NCI-H1048 (cell line): Measurements from ENCODE around the gene CTNNA2.

Experiments used
- DNase-seq: peaks from one replicate; lab custom pipeline; 2025; lab: John Stamatoyannopoulos, UW

The CTNNA2 gene

GRCh38 chr2:79789811-79790210 is 277.0 kb downstream of the CTNNA2 start:
- DNase-seq = no peak

- DNase-seq = no peak
Measured at GRCh38 chr2:79792090-79792489, 279.2 kb downstream of the CTNNA2 start.

- DNase-seq = no peak
Measured at GRCh38 chr2:79793006-79793405, 280.2 kb downstream of the CTNNA2 start.

GRCh38 chr2:79796641-79797040 is 283.8 kb downstream of the CTNNA2 start:
- no peak for DNase-seq

GRCh38 chr2:79798776-79799175 is 285.9 kb downstream of the CTNNA2 start:
- no peak for DNase-seq

GRCh38 chr2:79799729-79800128 is 286.9 kb downstream of the CTNNA2 start:
- DNase-seq = no peak

GRCh38 chr2:79801082-79801481 is 288.2 kb downstream of the CTNNA2 start:
- DNase-seq = no peak

GRCh38 chr2:79817288-79817687 is 304.4 kb downstream of the CTNNA2 start:
- DNase-seq = no peak

- no peak for DNase-seq
Measured at GRCh38 chr2:79820281-79820680, 307.4 kb downstream of the CTNNA2 start.

GRCh38 chr2:79822136-79822535 is 309.3 kb downstream of the CTNNA2 start:
- no peak for DNase-seq

GRCh38 chr2:79824086-79824786 is 311.4 kb downstream of the CTNNA2 start:
- no peak for DNase-seq

- no peak for DNase-seq
Measured at GRCh38 chr2:79827881-79828280, 315.0 kb downstream of the CTNNA2 start.

- DNase-seq = no peak
Measured at GRCh38 chr2:79830501-79830900, 317.6 kb downstream of the CTNNA2 start.

GRCh38 chr2:79831961-79832360 is 319.1 kb downstream of the CTNNA2 start:
- DNase-seq = no peak

GRCh38 chr2:79832511-79833234 is 319.8 kb downstream of the CTNNA2 start:
- no peak for DNase-seq

GRCh38 chr2:79833235-79833878 is 320.5 kb downstream of the CTNNA2 start:
- DNase-seq = no peak

GRCh38 chr2:79835911-79836310 is 323.1 kb downstream of the CTNNA2 start:
- no peak for DNase-seq

GRCh38 chr2:79844011-79844410 is 331.2 kb downstream of the CTNNA2 start:
- no peak for DNase-seq

GRCh38 chr2:79846878-79847277 is 334.0 kb downstream of the CTNNA2 start:
- DNase-seq = no peak

GRCh38 chr2:79849241-79849640 is 336.4 kb downstream of the CTNNA2 start:
- DNase-seq = no peak

GRCh38 chr2:79849949-79850348 is 337.1 kb downstream of the CTNNA2 start:
- DNase-seq = no peak

- no peak for DNase-seq
Measured at GRCh38 chr2:79850912-79851311, 338.1 kb downstream of the CTNNA2 start.
